Adrenal gland (tissue), 12 donors: ENCODE results near the gene DUS1L. TPM values are rescaled to one million over a fixed set of nuclear protein-coding genes. Genes with fewer than 3 reads are reported as not detected.

Source experiments
- DNase-seq, 7 donors: peaks; one replicate each; pipeline ENCODE4 v3.0.0-alpha.2; 2019 to 2020
- H3K27ac ChIP-seq, 5 donors: fragments of 200-600 bp; sonication (generic) in 4 of 5; 1 replicate in 3 of 5; 2 replicates in 2 of 5; pipeline versions ENCODE4 v1.5.1 to v1.8.0; 2016 to 2020; ENCODE audit warnings: mild to moderate bottlenecking in 1 of 5
- H3K27me3 ChIP-seq: fragments of 200-600 bp; 2 replicates; pipeline ENCODE4 v1.8.0; 2021
- H3K36me3 ChIP-seq, 2 donors: fragments of 200-600 bp; replicated peaks in 1 of 2; 1 replicate in 1 of 2; 2 replicates in 1 of 2; pipeline versions ENCODE4 v1.5.1 to v1.8.0; 2018 to 2022
- H3K4me1 ChIP-seq, 2 donors: fragments of 200-600 bp; replicated peaks in 1 of 2; 1 replicate in 1 of 2; 2 replicates in 1 of 2; pipeline versions ENCODE4 v1.5.1 to v1.8.0; 2018 to 2021
- H3K4me3 ChIP-seq, 4 donors: fragments of 200-600 bp; sonication (generic) in 3 of 4; one replicate each; pipeline ENCODE4 v1.5.1; 2016 to 2018
- H3K9me3 ChIP-seq, 3 donors: fragments of 200-600 bp; sonication (generic) in 1 of 3; replicated peaks in 1 of 3; 1 replicate in 2 of 3; 2 replicates in 1 of 3; pipeline versions ENCODE4 v1.5.1 to v1.8.0; 2016 to 2021
- POLR2A ChIP-seq, 2 donors: fragments of 450-650 bp; IDR thresholded peaks; one replicate each; pipeline ENCODE4 v1.6.1; 2017; ENCODE audit warnings: antibody characterized with exemption in 2 of 2, mild to moderate bottlenecking in 2 of 2, moderate library complexity in 1 of 2
- WGBS, 4 donors: extraction: QIAGEN DNeasy Blood & Tissue Kit in 2 of 4; methylation state at CpG; one replicate each; pipeline versions ENCODE4 v1.1.5 to v1.1.7; 2013 to 2017; 5-methylcytosine and 5-hydroxymethylcytosine counted together
- intact Hi-C, 2 donors: fragments of 100-400 bp; cut with DNase I; formaldehyde crosslinking; loops; one replicate each; pipeline versions ENCODE4 v1.14.1 to v1.15.0; 2022 to 2023
- polyA plus RNA-seq, 3 donors: library from polyadenylated mRNA; stranded (reverse); fragments of 200-250 nt in 2 of 3; fragments of 350-450 nt in 1 of 3; fragmentation: Illumina TruSeq in 1 of 3; extraction: RNeasy Lipid Tissue Mini Kit (QIAGEN cat#74804) in 1 of 3; gene quantifications; one replicate each; pipeline ENCODE4 v1.2.3, GENCODE V29; 2013 to 2014
- total RNA-seq, 9 donors: library from RNA; depleted of rRNA in 4 of 9; stranded (reverse); fragments of >200 nt in 4 of 9; fragments of 120-200 nt in 1 of 9; fragmentation: NEBNext Ultra II Directional in 1 of 9; extraction: Animal tissue kit (Norgen Biotek cat#: 25700) in 1 of 9; gene quantifications; one replicate each; pipeline versions ENCODE4 v1.1.0 to v1.2.4, GENCODE V29; 2013 to 2023
- TF ChIP-seq, protein P1 (sequence below), 6 experiments: fragments of 450-650 bp in 4 of 6; fragments of 200-600 bp in 2 of 6; sonication (generic) in 1 of 6; IDR thresholded peaks; 1 replicate in 5 of 6; 2 replicates in 1 of 6; pipeline versions ENCODE4 v1.5.1 to v1.8.0; 2016 to 2021; ENCODE audit warnings: antibody characterized with exemption in 6 of 6, mild to moderate bottlenecking in 2 of 6, moderate library complexity in 1 of 6
- donor health status: healthy with polysubstance abuse.
- donor health status: Bipolar disorder and iron deficiency.
- donor health status: DM: yes; HTN: yes; CAD: no.
- donor health status: DM: no; HTN: no; CAD: no.
- donor health status: DM: no; HTN: no; CAD: no.
- donor health status: DM: yes; HTN: yes; CAD: no.

Gene DUS1L
- total and polyA plus RNA-seq, 12 donors, result 38.5 to 397 (median 75.7) TPM

DNA sequence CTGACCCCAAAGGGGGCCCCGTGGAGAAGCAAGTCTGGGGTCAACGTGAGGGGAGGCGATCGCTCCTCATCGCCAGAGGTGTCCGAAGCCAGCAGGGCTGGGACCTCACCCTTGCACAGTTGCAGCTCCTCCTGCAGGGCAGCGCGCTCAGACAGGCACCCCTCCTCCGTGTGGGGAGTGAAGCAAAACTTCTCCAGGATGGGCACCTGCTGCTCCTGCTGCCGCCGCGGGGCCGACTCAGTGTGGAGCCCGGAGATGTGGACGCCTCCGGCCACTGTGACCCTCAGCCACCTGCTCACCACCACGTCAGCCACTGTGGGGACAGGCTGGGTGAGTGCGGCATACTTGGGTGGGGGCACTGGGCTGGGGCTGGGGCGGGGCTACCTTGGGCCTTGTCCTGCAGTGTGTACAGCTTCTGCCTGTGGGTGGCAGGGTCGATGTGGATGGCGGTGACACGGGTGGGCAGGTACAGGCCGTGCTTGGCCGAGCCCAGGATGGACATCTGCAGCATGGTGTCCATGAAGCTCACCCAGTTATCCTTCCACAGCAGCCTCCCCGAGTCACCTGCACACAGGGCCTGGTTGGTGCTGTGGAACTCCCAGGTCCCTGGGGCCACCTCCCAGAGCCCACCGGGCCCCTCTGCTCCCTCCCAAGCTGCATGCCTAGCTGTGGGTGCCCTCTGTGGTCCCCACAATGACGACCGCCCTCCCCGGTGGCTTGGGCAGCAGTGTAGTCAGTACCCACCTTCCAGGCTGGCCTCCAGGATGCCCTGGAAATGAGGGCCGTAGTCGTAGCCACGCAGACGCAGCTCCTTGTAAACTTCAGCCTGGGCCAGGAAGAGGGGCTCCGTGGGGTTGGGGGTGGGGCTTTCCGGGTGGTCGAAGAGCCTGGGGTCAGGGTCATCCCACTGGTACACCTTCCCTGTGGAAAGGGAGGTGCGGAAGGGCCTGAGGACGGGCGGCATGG is 21.6 kb upstream of the DUS1L start:
- intact Hi-C loops, result no loop called here
- Histone ChIP-seq H3K4me3 (no peak overlapping the region), H3K36me3 (peaks cover 0 to 100% of the 10 kb centered on the region in 2 donors), H3K27ac (no peak overlapping the region), H3K27me3 (no peaks in the 10 kb centered on the region), H3K4me1 (no peaks in the 10 kb centered on the region), H3K9me3 (no peaks in the 10 kb centered on the region)
- DNase-seq, result no peak
- WGBS, 4 donors, result 83 to 90% (median 88%) methylated on average over 14 to 39 of the region's 39 CpGs
- no peak for TF ChIP-seq POLR2A (IDR thresholded peaks at IDR 0.05)
- TF ChIP-seq, protein P1, sequence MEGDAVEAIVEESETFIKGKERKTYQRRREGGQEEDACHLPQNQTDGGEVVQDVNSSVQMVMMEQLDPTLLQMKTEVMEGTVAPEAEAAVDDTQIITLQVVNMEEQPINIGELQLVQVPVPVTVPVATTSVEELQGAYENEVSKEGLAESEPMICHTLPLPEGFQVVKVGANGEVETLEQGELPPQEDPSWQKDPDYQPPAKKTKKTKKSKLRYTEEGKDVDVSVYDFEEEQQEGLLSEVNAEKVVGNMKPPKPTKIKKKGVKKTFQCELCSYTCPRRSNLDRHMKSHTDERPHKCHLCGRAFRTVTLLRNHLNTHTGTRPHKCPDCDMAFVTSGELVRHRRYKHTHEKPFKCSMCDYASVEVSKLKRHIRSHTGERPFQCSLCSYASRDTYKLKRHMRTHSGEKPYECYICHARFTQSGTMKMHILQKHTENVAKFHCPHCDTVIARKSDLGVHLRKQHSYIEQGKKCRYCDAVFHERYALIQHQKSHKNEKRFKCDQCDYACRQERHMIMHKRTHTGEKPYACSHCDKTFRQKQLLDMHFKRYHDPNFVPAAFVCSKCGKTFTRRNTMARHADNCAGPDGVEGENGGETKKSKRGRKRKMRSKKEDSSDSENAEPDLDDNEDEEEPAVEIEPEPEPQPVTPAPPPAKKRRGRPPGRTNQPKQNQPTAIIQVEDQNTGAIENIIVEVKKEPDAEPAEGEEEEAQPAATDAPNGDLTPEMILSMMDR (IDR thresholded peaks at IDR 0.05), result no peak

DNA sequence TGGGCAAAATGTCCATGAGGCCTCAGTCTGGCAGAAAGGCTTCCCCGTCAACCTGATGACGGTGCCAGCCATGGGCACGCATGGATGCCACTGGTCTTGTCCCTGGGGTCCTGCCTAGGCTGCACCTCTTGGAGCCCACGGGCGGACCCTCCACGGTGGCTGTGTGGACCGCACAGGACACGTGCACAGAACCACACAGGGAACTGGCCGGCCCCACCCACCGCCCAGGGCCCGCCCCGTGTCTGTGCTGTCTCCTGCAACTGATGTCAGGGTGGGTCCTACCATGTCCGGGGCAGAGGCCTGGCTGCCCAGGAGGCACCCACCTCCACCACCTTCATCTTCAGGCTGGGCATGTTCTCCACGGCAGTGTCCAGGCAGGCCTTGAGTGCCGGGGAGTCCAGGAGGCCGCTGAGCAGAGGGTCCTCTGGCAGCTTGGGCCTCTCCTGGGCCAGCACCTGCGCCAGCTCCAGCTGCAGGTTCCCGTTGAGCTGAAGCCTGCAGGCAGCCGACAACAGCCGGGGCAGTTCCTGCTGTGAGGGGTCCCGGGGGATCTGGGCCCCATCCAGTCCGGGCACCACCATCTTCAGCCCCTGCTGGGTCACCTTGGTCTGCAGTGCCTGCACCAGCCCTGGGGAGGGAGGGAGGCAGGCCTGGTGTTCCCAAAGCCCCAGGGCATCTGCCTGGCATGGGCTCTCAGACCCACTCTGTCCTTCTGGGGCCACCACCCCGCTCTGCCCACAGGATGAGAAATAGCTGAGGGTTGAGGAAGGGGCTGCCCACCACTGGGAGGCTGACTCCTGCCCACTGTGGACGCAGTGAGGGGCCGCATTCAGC is 20.5 kb upstream of the DUS1L start:
- whole genome bisulfite sequencing, 4 donors, result 85 to 91% (median 91%) methylated on average over 16 to 25 of the region's 25 CpGs; no CpG with 5 or more reads in 1 of the 4 donors
- H3K9me3 ChIP-seq, result no peaks in the 10 kb centered on the region
- DNase-seq, result no peak
- H3K27ac ChIP-seq, result no peak overlapping the region
- H3K27me3 ChIP-seq, result no peaks in the 10 kb centered on the region
- no peak overlapping the region for H3K4me3 ChIP-seq
- no peak for TF ChIP-seq POLR2A (IDR thresholded peaks at IDR 0.05)
- TF ChIP-seq, protein P1 (IDR thresholded peaks at IDR 0.05), result no peak
- intact Hi-C loops, result no loop called here
- peaks cover 0 to 97% of the 10 kb centered on the region in 2 donors for H3K36me3 ChIP-seq
- no peaks in the 10 kb centered on the region for H3K4me1 ChIP-seq

DNA sequence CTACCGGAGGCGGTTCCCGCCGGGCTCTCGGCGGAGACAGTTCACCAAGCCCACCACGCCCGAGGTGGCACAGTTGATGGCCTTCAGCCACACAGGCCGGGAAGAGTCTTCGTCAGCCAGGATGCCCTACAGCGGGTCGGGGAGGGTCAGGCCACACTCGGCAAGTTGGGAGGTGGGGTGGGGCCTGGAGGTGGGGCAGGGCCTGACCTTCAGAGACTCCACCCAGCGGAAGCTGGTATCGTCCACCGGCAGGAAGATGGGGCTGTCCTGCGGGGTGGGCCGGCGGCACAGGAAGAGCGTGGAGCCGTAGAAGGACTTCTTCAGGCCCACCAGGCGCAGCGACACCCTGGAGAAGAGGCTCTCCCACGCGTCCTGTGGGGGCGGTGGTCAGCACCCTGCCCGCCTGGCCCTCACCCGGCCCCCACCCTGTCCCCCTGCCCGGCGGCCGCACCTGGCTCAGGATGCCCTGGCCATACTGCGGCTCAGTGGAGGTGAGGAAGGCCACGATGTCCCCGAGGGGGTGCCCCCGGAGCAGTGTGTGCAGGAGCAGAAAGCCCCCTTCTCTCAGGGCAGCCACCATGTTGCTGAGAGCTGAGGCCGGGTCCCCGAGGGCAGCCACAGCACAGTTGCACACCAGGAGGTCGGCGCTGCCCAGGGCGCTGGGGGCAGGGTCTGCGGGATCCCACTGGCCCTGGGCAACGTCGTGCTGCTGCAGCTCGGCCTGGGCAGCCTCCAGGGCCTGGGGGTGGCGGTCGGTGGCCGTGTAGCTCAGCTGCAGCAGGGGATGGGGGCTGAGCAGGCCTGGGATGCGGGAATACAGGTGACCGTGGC is 19.6 kb upstream of the DUS1L start:
- peaks cover 0 to 97% of the 10 kb centered on the region in 2 donors for H3K36me3 ChIP-seq
- intact Hi-C loops, result no loop called here
- 88 to 91% (median 89%) methylated on average over 22 to 49 of the region's 49 CpGs for WGBS, 4 donors

More for the DNA sequence above, 19.6 kb upstream of the DUS1L start:
- DNase-seq, result no peak
- H3K27me3 ChIP-seq, result no peaks in the 10 kb centered on the region
- no peaks in the 10 kb centered on the region for H3K4me1 ChIP-seq
- H3K9me3 ChIP-seq, result no peaks in the 10 kb centered on the region
- H3K27ac ChIP-seq, result no peak overlapping the region
- no peak overlapping the region for H3K4me3 ChIP-seq
- TF ChIP-seq, protein P1 (IDR thresholded peaks at IDR 0.05), result no peak
- TF ChIP-seq POLR2A (IDR thresholded peaks at IDR 0.05), result no peak
